HG03460 (cell line): Measurements from ENCODE around the gene GGPS1.
A peak's percentile ranks its signal among the peaks of the same experiment; 100 is the strongest.
"Not testable (repeated sequence)": the region's sequence is repeated elsewhere in the genome, so short reads cannot be mapped to it uniquely, and the experiment has no call there.

Experiments used
- ATAC-seq: cut with Tn5 transposase; IDR thresholded peaks from one replicate; pipeline ENCODE4 v1.9.1; 2021; ENCODE audit not compliant: unreplicated experiment

GGPS1 gene

DNA sequence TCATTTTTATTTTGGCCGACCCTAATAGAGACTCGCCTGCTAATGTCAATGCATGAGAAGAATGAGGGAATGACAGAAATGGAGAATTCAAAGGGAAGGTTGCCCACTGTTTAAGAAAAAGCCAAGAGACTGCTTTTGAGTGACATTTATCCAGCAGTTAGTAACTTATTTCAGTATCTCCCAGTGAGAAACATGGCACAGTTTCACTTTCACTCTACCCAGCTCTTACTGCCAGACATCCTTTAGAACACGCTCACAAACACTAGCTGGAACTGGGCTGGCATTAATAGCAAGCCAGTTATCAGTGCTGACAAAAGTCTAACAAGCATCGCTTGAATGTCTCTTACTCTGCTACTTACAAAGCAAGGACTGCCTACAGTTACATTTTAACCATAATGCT lies 8.5 kb downstream of the GGPS1 start:
- ATAC-seq = no peak

DNA sequence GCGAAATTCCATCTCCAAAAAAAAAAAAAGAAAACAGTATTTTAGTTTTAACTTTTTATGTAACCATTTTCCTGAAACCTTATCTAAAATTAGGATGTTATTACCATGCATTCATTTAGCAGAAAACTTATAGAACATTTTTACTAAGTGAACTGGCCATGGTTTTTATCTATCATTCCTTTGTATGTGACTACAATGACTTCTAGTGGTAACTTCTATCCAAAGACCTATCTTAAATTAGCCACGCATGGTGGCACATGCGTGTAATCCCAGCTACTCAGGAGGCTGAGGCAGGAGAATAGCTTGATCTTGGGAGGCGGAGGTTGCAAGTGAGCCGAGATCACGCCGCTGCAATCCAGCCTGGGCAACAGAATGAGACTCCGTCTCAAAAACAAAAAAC lies 11.4 kb downstream of the GGPS1 start:
- ATAC-seq = no peak

- no peak for ATAC-seq
Measured at GRCh38 chr1:235341334-235341733, 13.0 kb downstream of the GGPS1 start.

GRCh38 chr1:235342039-235342438 lies 13.7 kb downstream of the GGPS1 start:
- ATAC-seq = no peak

GRCh38 chr1:235342471-235342870 lies 14.1 kb downstream of the GGPS1 start:
- ATAC-seq = no peak

- ATAC-seq = no peak
Measured at GRCh38 chr1:235343726-235344125, 15.4 kb downstream of the GGPS1 start.

- no peak for ATAC-seq
Measured at GRCh38 chr1:235351441-235351840, 23.1 kb downstream of the GGPS1 start.

DNA sequence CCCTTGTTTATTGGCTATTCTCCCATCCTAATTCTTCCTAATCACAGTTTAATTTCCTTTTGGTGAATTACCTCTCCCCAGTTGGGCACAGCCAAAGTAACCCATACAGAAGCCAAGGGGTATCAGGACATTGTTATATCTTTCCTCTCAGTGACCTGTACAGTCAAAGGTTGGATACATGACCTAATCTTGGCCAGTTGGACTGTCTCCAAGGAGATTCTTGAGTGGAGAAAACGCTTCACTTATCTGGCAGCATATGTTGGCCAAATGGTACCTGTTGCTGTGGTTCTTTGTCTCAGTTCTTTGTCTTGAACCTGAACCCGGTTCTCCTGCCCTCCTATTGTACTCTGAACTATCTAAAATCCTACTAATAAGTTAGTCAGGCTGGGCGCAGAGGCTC lies 23.5 kb downstream of the GGPS1 start:
- no peak for ATAC-seq

DNA sequence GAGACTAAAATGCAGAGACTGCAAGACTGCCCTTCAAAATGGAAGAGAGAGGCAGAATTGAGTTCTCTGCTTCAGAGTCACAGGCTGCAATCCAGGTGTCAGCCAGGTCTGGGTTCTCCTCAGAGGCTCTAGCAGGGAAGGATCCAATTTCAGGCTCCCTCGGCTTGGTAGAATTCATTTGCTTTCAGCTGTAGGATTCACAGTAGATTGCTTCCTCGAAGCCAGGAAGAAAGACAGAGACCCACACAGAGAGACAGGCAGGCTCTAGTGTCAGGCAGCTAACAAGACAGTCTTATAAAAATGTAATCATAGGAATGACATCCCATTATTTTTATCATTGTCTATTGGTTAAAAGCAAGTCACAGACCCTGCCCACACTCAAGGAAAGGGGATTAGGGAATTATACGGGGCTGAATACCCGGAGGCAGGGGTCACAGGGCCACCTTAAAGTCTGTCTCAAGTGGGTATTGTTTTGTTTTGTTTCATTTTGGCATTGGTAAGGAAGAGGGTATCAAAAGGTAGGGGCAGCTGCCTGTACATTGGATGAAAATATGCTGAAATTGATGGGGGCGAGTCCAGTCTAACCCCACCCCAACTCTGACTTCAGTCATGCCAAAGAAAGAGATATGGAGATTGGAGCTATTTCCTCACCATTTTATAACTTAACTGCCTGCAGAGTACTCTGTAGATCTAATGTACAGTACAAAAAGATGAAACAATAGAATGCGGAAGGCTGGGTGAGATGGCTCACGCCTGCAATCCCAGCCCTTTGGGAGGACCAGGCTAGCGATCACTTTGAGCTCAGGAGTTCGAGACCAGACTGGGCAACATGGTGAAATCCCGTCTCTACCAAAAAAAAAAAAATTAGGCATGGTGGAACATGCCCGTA lies 29.4 kb downstream of the GGPS1 start:
- ATAC-seq = no peak

DNA sequence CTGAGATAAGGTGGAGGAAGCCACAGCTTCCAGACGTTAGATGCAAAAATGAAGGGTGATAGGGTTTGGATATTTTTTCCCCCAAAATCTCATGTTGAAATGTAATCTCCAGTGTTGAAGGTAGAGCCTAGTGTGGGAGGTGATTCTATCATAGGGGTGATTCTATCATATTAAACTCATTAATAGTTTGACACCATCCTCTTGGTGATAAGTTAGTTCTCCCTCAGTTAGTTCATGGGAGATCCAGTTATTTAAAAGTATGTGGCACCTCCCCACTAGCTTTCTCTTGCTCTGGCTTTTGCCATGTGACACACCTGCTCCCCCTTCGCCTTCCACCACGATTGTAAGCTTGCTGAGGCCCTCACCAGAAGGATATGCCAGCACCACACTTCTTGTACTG lies 30.5 kb downstream of the GGPS1 start:
- ATAC-seq = no peak

GRCh38 chr1:235364189-235364588 lies 35.8 kb downstream of the GGPS1 start:
- not testable (repeated sequence) for ATAC-seq

GRCh38 chr1:235366286-235366685 lies 37.9 kb downstream of the GGPS1 start:
- ATAC-seq = no peak

GRCh38 chr1:235367000-235367908 lies 38.9 kb downstream of the GGPS1 start, which contains the start of gene TBCE:
TSS of gene TBCE (plus strand) at chr1:235367427. CDS start at chr1:235380050, 12,623 bp downstream.
- ATAC-seq = peak; percentile 100

- ATAC-seq = no peak
Measured at GRCh38 chr1:235368428-235368827, 40.1 kb downstream of the GGPS1 start.

GRCh38 chr1:235369802-235370201 lies 41.4 kb downstream of the GGPS1 start:
- ATAC-seq = no peak

GRCh38 chr1:235375919-235376605 lies 47.7 kb downstream of the GGPS1 start:
- ATAC-seq = no peak

- not testable (repeated sequence) for ATAC-seq
Measured at GRCh38 chr1:235378134-235378735, 49.9 kb downstream of the GGPS1 start.

DNA sequence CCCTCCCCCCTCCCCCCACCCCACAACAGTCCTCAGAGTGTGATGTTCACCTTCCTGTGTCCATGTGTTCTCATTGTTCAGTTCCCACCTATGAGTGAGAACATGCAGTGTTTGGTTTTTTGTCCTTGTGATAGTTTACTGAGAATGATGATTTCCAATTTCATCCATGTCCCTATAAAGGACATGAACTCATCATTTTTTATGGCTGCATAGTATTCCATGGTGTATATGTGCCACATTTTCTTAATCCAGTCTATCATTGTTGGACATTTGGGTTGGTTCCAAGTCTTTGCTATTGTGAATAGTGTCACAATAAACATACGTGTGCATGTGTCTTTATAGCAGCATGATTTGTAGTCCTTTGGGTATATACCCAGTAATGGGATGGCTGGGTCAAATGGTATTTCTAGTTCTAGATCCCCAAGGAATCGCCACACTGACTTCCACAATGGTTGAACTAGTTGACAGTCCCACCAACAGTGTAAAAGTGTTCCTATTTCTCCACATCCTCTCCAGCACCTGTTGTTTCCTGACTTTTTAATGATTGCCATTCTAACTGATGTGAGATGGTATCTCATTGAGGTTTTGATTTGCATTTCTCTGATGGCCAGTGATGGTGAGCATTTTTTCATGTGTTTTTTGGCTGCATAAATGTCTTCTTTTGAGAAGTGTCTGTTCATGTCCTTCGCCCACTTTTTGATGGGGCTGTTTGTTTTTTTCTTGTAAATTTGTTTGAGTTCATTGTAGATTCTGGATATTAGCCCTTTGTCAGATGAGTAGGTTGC lies 53.8 kb downstream of the GGPS1 start:
- ATAC-seq = not testable (repeated sequence)

GRCh38 chr1:235385633-235386032 lies 57.3 kb downstream of the GGPS1 start:
- not testable (repeated sequence) for ATAC-seq

DNA sequence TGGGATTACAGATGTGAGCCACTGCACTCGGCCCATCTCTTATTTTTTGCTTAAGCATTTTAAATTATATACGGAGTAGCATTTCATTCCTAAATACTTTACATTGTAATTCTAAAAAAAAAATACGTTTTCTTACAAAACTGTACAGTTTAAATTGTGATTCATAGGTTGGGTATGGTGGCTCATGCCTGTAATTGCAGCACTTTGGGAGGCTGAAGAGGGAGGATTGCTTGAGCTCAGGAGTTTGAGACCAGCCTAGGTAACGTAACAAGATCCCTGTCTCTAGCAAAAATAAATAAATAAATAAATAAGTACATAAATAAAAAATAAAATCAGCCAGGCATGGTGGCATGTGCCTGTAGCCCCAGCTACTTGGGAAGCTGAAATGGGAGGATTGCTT lies 63.5 kb downstream of the GGPS1 start:
- no peak for ATAC-seq
